H1 (cell line): ENCODE results near the gene CDC42EP5. TPM values are rescaled to one million over a fixed set of nuclear protein-coding genes. Genes with fewer than 3 reads are reported as not detected.
"Not testable (repeated sequence)": the region's sequence is repeated elsewhere in the genome, so short reads cannot be mapped to it uniquely, and the experiment has no call there.

Experiments
- CTCF ChIA-PET: fragments of 300-600 bp; sonication (Branson Sonifier 250); formaldehyde crosslinking; loops from one replicate; lab custom pipeline; 2021; ENCODE audit not compliant: partially characterized antibody; lab: Charles Lee
- POLR2A ChIA-PET: fragments of 300-600 bp; sonication (Branson Sonifier 250); formaldehyde crosslinking; loops from one replicate; lab custom pipeline; 2021; ENCODE audit warnings: inconsistent platforms; ENCODE audit not compliant: partially characterized antibody; lab: Charles Lee
- DNase-seq, 2 experiments: peaks; one replicate each; pipeline versions ENCODE4 v3.0.0 to v3.0.0-alpha.2; 2010 to 2022; ENCODE audit warnings: low spot score in 2 of 2, low read depth in 1 of 2, mixed read lengths in 1 of 2
- FAIRE-seq: peaks from 2 replicates; lab custom pipeline; 2011; peaks lifted over from hg19 to GRCh38; lab: Jason Lieb, UNC
- H2AFZ ChIP-seq: 2 replicates; pipeline ENCODE4 v1.8.1; 2012; ENCODE audit warnings: low read length, inconsistent platforms
- H2AK5ac ChIP-seq: 2 replicates; pipeline ENCODE4 v1.6.1; 2013; ENCODE audit warnings: low read depth, low read length
- H2BK120ac ChIP-seq: replicated peaks from 2 replicates; pipeline ENCODE3; 2013; ENCODE audit warnings: low read depth, low read length, inconsistent platforms
- H2BK12ac ChIP-seq: 2 replicates; pipeline ENCODE4 v1.6.1; 2013; ENCODE audit warnings: low read depth, low read length
- H2BK15ac ChIP-seq: 2 replicates; pipeline ENCODE4 v1.6.1; 2013; ENCODE audit warnings: low read length
- H2BK20ac ChIP-seq: 2 replicates; pipeline ENCODE4 v1.6.1; 2013; ENCODE audit warnings: low read length
- H2BK5ac ChIP-seq: 2 replicates; pipeline ENCODE4 v1.6.1; 2013; ENCODE audit warnings: low read depth, low read length
- H3K14ac ChIP-seq: 2 replicates; pipeline ENCODE4 v1.6.1; 2013; ENCODE audit warnings: inconsistent platforms; ENCODE audit not compliant: insufficient read length
- H3K18ac ChIP-seq: 2 replicates; pipeline ENCODE4 v1.6.1; 2013; ENCODE audit warnings: low read length; ENCODE audit errors: extremely low read depth
- H3K23ac ChIP-seq: 2 replicates; pipeline ENCODE4 v1.6.1; 2013; ENCODE audit warnings: inconsistent platforms; ENCODE audit not compliant: insufficient read length
- H3K23me2 ChIP-seq: 2 replicates; pipeline ENCODE4 v1.6.1; 2013; ENCODE audit warnings: low read depth, low read length
- H3K27ac ChIP-seq: 2 replicates; pipeline ENCODE4 v1.6.1; 2011; ENCODE audit warnings: low read depth, low read length, inconsistent platforms
- H3K27me3 ChIP-seq, 4 experiments: replicated peaks in 1 of 4; 1 replicate in 1 of 4; 2 replicates in 3 of 4; pipeline versions ENCODE4 v1.6.1 to v1.8.1; 2011 to 2013; ENCODE audit warnings: low read length in 3 of 4, mild to moderate bottlenecking in 3 of 4, inconsistent platforms in 2 of 4, mixed read lengths in 2 of 4, moderate library complexity in 1 of 4; ENCODE audit not compliant: control insufficient read depth in 3 of 4, insufficient read depth in 3 of 4; ENCODE audit errors: extremely low read depth in 1 of 4
- H3K36me3 ChIP-seq, 4 experiments: 2 replicates each; pipeline versions ENCODE4 v1.6.1 to v1.8.1; 2011 to 2013; ENCODE audit warnings: mild to moderate bottlenecking in 4 of 4, low read length in 3 of 4, moderate library complexity in 2 of 4, control low read depth in 1 of 4, inconsistent platforms in 1 of 4; ENCODE audit not compliant: insufficient read depth in 4 of 4, control insufficient read depth in 2 of 4
- H3K4ac ChIP-seq: replicated peaks from 2 replicates; pipeline ENCODE3; 2013; ENCODE audit warnings: low read length, low read depth, mixed read lengths, inconsistent platforms; ENCODE audit not compliant: insufficient read length
- H3K4me1 ChIP-seq, 4 experiments: replicated peaks in 1 of 4; 1 replicate in 1 of 4; 2 replicates in 3 of 4; pipeline versions ENCODE4 v1.6.1 to v1.8.1; 2011 to 2013; ENCODE audit warnings: low read length in 3 of 4, inconsistent platforms in 2 of 4, mixed read lengths in 1 of 4; ENCODE audit not compliant: insufficient read depth in 4 of 4, control insufficient read depth in 3 of 4
- H3K4me2 ChIP-seq, 2 experiments: 2 replicates each; pipeline versions ENCODE4 v1.6.1 to v1.8.1; 2011 to 2013; ENCODE audit warnings: low read depth in 2 of 2, low read length in 2 of 2, control low read depth in 1 of 2, inconsistent platforms in 1 of 2, mild to moderate bottlenecking in 1 of 2; ENCODE audit not compliant: insufficient read depth in 1 of 2
- H3K4me3 ChIP-seq, 4 experiments: fragments of 200-600, 300-600 bp in 1 of 4; sonication (generic), shearing (Covaris generic), sonication (Bioruptor Twin) in 1 of 4; 2 replicates each; pipeline versions ENCODE4 v1.5.1 to v1.8.1; 2011 to 2016; ENCODE audit warnings: low read length in 4 of 4, low read depth in 3 of 4, control low read depth in 2 of 4, inconsistent platforms in 2 of 4, mild to moderate bottlenecking in 2 of 4, mixed read lengths in 1 of 4, moderate library complexity in 1 of 4; ENCODE audit not compliant: insufficient read depth in 2 of 4; ENCODE audit errors: extremely low read depth in 1 of 4
- H3K56ac ChIP-seq: replicated peaks from 2 replicates; pipeline ENCODE3; 2013; ENCODE audit warnings: low read depth, mild to moderate bottlenecking, mixed read lengths, low read length, inconsistent platforms; ENCODE audit not compliant: insufficient read length
- H3K79me1 ChIP-seq: 2 replicates; pipeline ENCODE4 v1.6.1; 2013; ENCODE audit warnings: low read depth, low read length, control low read depth
- H3K79me2 ChIP-seq, 2 experiments: 2 replicates each; pipeline versions ENCODE4 v1.6.1 to v1.8.1; 2012 to 2013; ENCODE audit warnings: low read length in 2 of 2, mild to moderate bottlenecking in 2 of 2, inconsistent platforms in 1 of 2; ENCODE audit not compliant: insufficient read depth in 2 of 2, control insufficient read depth in 1 of 2
- H3K9ac ChIP-seq, 4 experiments: replicated peaks in 1 of 4; 1 replicate in 1 of 4; 2 replicates in 3 of 4; pipeline versions ENCODE4 v1.6.1 to v1.8.1; 2011 to 2013; ENCODE audit warnings: low read depth in 3 of 4, low read length in 3 of 4, control low read depth in 2 of 4, mild to moderate bottlenecking in 2 of 4, moderate library complexity in 2 of 4, inconsistent platforms in 1 of 4; ENCODE audit errors: extremely low read depth in 1 of 4
- H3K9me3 ChIP-seq, 2 experiments: 2 replicates each; pipeline versions ENCODE4 v1.6.1 to v1.8.1; 2012 to 2013; ENCODE audit warnings: mild to moderate bottlenecking in 2 of 2, moderate library complexity in 2 of 2, control low read depth in 1 of 2, inconsistent platforms in 1 of 2, low read depth in 1 of 2, low read length in 1 of 2, mixed read lengths in 1 of 2; ENCODE audit not compliant: insufficient read depth in 2 of 2
- H4K20me1 ChIP-seq, 2 experiments: replicated peaks in 1 of 2; 2 replicates each; pipeline versions ENCODE3 to v1.8.1; 2011 to 2013; ENCODE audit warnings: inconsistent platforms in 2 of 2, low read length in 2 of 2, mild to moderate bottlenecking in 1 of 2; ENCODE audit not compliant: insufficient read depth in 2 of 2, control insufficient read depth in 1 of 2
- H4K5ac ChIP-seq: 2 replicates; pipeline ENCODE4 v1.6.1; 2013; ENCODE audit warnings: low read length, low read depth, mixed read lengths, inconsistent platforms; ENCODE audit not compliant: insufficient read length
- H4K8ac ChIP-seq: 2 replicates; pipeline ENCODE4 v1.8.0; 2013; ENCODE audit warnings: mild to moderate bottlenecking, moderate library complexity, low read length, inconsistent platforms; ENCODE audit not compliant: insufficient read depth; ENCODE audit errors: extremely low read depth
- H4K91ac ChIP-seq: replicated peaks from 2 replicates; pipeline ENCODE3; 2013; ENCODE audit warnings: low read length, mixed read lengths, inconsistent platforms; ENCODE audit not compliant: insufficient read length
- WGBS, 2 experiments: shearing (Covaris generic) in 1 of 2; methylation state at CpG; one replicate each; pipeline versions ENCODE4 v1.1.6 to v1.1.7; 2013 to 2015; ENCODE audit warnings: low lambda C conversion rate in 2 of 2, mixed read lengths in 2 of 2, inconsistent platforms in 1 of 2, low coverage in 1 of 2, missing lambda C conversion rate in 1 of 2; ENCODE audit not compliant: insufficient replicate concordance in 2 of 2, insufficient coverage in 1 of 2, insufficient read length in 1 of 2; ENCODE audit errors: extremely low coverage in 1 of 2, missing lambda C conversion rate in 1 of 2; 5-methylcytosine and 5-hydroxymethylcytosine counted together
- polyA plus RNA-seq, 7 experiments: library from polyadenylated mRNA; depleted of rRNA in 3 of 7; stranded (reverse) in 5 of 7; unstranded in 2 of 7; fragments of >200 nt in 5 of 7; fragments of 200-250 nt in 2 of 7; gene quantifications; 1 replicate in 5 of 7; 2 replicates in 1 of 7; 4 replicates in 1 of 7; pipeline versions ENCODE4 v1.2.1 to v1.2.3, GENCODE V29; 2011 to 2013; ENCODE audit warnings: missing spikeins in 2 of 7, mixed read lengths in 2 of 7
- total RNA-seq: library from RNA; stranded (reverse); fragmentation: NEBNext Ultra II Directional; extraction: Animal tissue kit (Norgen Biotek cat#: 25700); gene quantifications from 2 replicates; pipeline ENCODE4 v1.2.1, GENCODE V29; 2021

The CDC42EP5 gene
- total and polyA plus RNA-seq, 2 of the 8 experiments (the other 6 are each of a cell fraction or from before 2014, with no cell fraction given): 1.8 to 2.1 TPM

DNA sequence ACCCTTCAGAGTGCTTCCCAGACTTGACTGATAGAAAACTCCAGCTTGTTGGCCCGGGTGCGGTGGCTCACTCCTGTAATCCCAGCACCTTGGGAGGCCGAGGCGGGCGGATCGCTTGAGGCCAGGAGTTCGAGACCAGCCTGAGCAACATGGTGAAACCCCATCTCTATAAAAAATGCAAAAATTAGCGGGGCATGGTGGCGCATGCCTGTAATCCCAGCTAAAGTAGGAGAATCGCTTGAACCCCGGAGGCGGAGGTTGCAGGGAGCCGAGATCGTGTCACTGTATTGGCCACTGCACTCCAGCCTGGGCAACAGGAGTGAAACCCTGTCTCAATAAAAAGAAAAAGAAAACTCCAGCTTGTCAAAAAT lies 7.0 kb downstream of the CDC42EP5 start:
- not testable (repeated sequence) for H3K4me2 ChIP-seq, DNase-seq, H3K4ac ChIP-seq, H3K4me3 ChIP-seq, H3K9ac ChIP-seq, H4K5ac ChIP-seq, H3K56ac ChIP-seq, FAIRE-seq, H2BK5ac ChIP-seq, H4K20me1 ChIP-seq, H3K9me3 ChIP-seq, H2BK120ac ChIP-seq, H2BK20ac ChIP-seq, H3K27ac ChIP-seq, H3K79me2 ChIP-seq, H2BK12ac ChIP-seq, H3K18ac ChIP-seq, H2AK5ac ChIP-seq, H4K91ac ChIP-seq, H2BK15ac ChIP-seq, H3K79me1 ChIP-seq, H3K23ac ChIP-seq, H4K8ac ChIP-seq, H3K14ac ChIP-seq, H2AFZ ChIP-seq
- CTCF ChIA-PET: interaction anchor here (1.9 kb wide), 1 partner anchor 11 kb away, joined by 6 read pairs; no protein-coding TSS in a partner anchor
- POLR2A ChIA-PET: interaction anchor here (1.2 to 1.6 kb wide), 3 partner anchors 7 to 652 kb away, joined by 3 to 7 read pairs (median 3); partner anchors contain the start of genes CDC42EP5 and PPP1R12C
- 95% methylated on average over 14 of the region's 14 CpGs; no CpG with 5 or more reads in 1 of the 2 experiments for WGBS, 2 experiments
- Histone ChIP-seq H3K23me2 (peaks cover 12% of the 10 kb centered on the region; the same call in 1 of the 2 replicates), H3K27me3 (peaks cover 3 to 29% (median 20%) of the 10 kb centered on the region in 4 experiments), H3K4me1 (peaks cover 3 to 15% (median 7%) of the 10 kb centered on the region in 4 experiments; a peak in 6 of 7 replicates), H3K36me3 (peaks cover 0 to 12% (median 2%) of the 10 kb centered on the region in 4 experiments; a peak in 3 of 8 replicates)
